HepG2 (cell line): ENCODE measurements around the gene ZNF226. TPM values are rescaled to one million over a fixed set of nuclear protein-coding genes. Genes with fewer than 3 reads are reported as not detected.

ENCODE experiments used
- GABPA ChIP-seq, 2 experiments: IDR thresholded peaks; 2 replicates each; pipeline ENCODE4 v1.6.1; 2011 to 2016; ENCODE audit warnings: low read depth in 2 of 2, low read length in 1 of 2, missing biosample characterization in 1 of 2, missing genetic modification characterization in 1 of 2
- HDAC1 ChIP-seq: sonication (generic); formaldehyde crosslinking; IDR thresholded peaks from 2 replicates; pipeline ENCODE4 v1.5.1; 2020; ENCODE audit warnings: mild to moderate bottlenecking, missing genetic modification reagents
- JUND ChIP-seq: sonication (generic); formaldehyde crosslinking; IDR thresholded peaks from 2 replicates; pipeline ENCODE4 v1.8.0; 2022; ENCODE audit warnings: mild to moderate bottlenecking, missing genetic modification reagents
- KDM2A ChIP-seq: sonication (generic); formaldehyde crosslinking; IDR thresholded peaks from 2 replicates; pipeline ENCODE4 v1.4.0; 2020; ENCODE audit warnings: low read depth, missing genetic modification reagents, borderline replicate concordance
- PHB2 ChIP-seq: fragments of 450-650 bp; IDR thresholded peaks from 2 replicates; pipeline ENCODE4 v1.6.1; 2018; ENCODE audit not compliant: partially characterized antibody
- PHF20 ChIP-seq: sonication (generic); formaldehyde crosslinking; IDR thresholded peaks from 2 replicates; pipeline ENCODE4 v1.5.0; 2020; ENCODE audit warnings: mild to moderate bottlenecking, missing genetic modification reagents
- SPEN ChIP-seq: sonication (generic); formaldehyde crosslinking; IDR thresholded peaks from 2 replicates; pipeline ENCODE4 v1.5.1; 2020; ENCODE audit warnings: low read depth, mild to moderate bottlenecking, missing genetic modification reagents
- SRSF1 ChIP-seq: fragments of 200-400 bp; formaldehyde crosslinking; optimal IDR thresholded peaks from 2 replicates; pipeline ENCODE3; 2017; ENCODE audit warnings: mild to moderate bottlenecking, low read depth, low read length, moderate library complexity
- ZNF317 ChIP-seq: sonication (generic); formaldehyde crosslinking; IDR thresholded peaks from 2 replicates; pipeline ENCODE4 v1.5.0; 2020; ENCODE audit warnings: mild to moderate bottlenecking, missing genetic modification reagents
- ZNF605 ChIP-seq: sonication (generic); formaldehyde crosslinking; IDR thresholded peaks from 2 replicates; pipeline ENCODE4 v1.8.0; 2022; ENCODE audit warnings: mild to moderate bottlenecking, missing genetic modification reagents
- ZNF773 ChIP-seq: sonication (generic); formaldehyde crosslinking; IDR thresholded peaks from 2 replicates; pipeline ENCODE4 v1.4.0; 2020; ENCODE audit warnings: missing genetic modification reagents, borderline replicate concordance
- ZSCAN25 ChIP-seq: sonication (generic); formaldehyde crosslinking; IDR thresholded peaks from 2 replicates; pipeline ENCODE4 v1.8.0; 2022; ENCODE audit warnings: mild to moderate bottlenecking, missing genetic modification reagents
- ZSCAN29 ChIP-seq: sonication (generic); formaldehyde crosslinking; conservative IDR thresholded peaks from 2 replicates; pipeline ENCODE4 v1.4.0; 2020; ENCODE audit warnings: mild to moderate bottlenecking, missing genetic modification reagents
- ZSCAN31 ChIP-seq: sonication (generic); formaldehyde crosslinking; IDR thresholded peaks from 2 replicates; pipeline ENCODE4 v1.5.0; 2020; ENCODE audit warnings: low read depth, mild to moderate bottlenecking, missing genetic modification reagents
- polyA plus RNA-seq, 8 experiments: library from polyadenylated mRNA; depleted of rRNA in 3 of 8; stranded (reverse) in 7 of 8; unstranded in 1 of 8; fragments of >200 nt; fragmentation: Illumina TruSeq in 4 of 8; extraction: Trizol in 4 of 8; gene quantifications; 2 replicates each; pipeline versions ENCODE4 v1.2.1 to v1.2.3, GENCODE V29; 2011 to 2016; ENCODE audit warnings: low read depth in 4 of 8, missing spikeins in 1 of 8, mixed read lengths in 1 of 8; ENCODE audit not compliant: insufficient read depth in 1 of 8
- total RNA-seq, 5 experiments: library from RNA; depleted of rRNA; stranded (reverse); fragments of >200 nt; fragmentation: Illumina TruSeq; extraction: Trizol; gene quantifications; 2 replicates each; pipeline ENCODE4 v1.2.3, GENCODE V29; 2016; ENCODE audit warnings: low read depth in 1 of 5
- TF ChIP-seq, protein P1 (sequence below): sonication (generic); formaldehyde crosslinking; conservative IDR thresholded peaks from 2 replicates; pipeline ENCODE4 v1.4.0; 2020; ENCODE audit warnings: mild to moderate bottlenecking, missing genetic modification reagents, moderate library complexity
- TF ChIP-seq, protein P2 (sequence below): IDR thresholded peaks from 2 replicates; pipeline ENCODE4 v1.6.1; 2018; ENCODE audit warnings: missing genetic modification reagents, mild to moderate bottlenecking, missing compliant biosample characterization
- TF ChIP-seq, protein P3 (sequence below), 2 experiments: sonication (generic) in 1 of 2; formaldehyde crosslinking in 1 of 2; IDR thresholded peaks; 2 replicates each; pipeline versions ENCODE4 v1.5.1 to v1.6.1; 2011 to 2020; ENCODE audit warnings: borderline replicate concordance in 1 of 2, low read depth in 1 of 2, low read length in 1 of 2, mild to moderate bottlenecking in 1 of 2, missing genetic modification reagents in 1 of 2, moderate library complexity in 1 of 2
- TF ChIP-seq, protein P4 (sequence below): IDR thresholded peaks from 2 replicates; pipeline ENCODE4 v1.6.1; 2016; ENCODE audit warnings: missing compliant biosample characterization, missing genetic modification reagents, borderline replicate concordance
- TF ChIP-seq, protein P5 (sequence below): sonication (generic); formaldehyde crosslinking; IDR thresholded peaks from 2 replicates; pipeline ENCODE4 v1.4.0; 2020; ENCODE audit warnings: missing genetic modification reagents

The ZNF226 gene
- total and polyA plus RNA-seq, 2 of the 13 experiments (the other 11 are each of a cell fraction or from before 2014, with no cell fraction given): 8.3 to 16.0 TPM

DNA sequence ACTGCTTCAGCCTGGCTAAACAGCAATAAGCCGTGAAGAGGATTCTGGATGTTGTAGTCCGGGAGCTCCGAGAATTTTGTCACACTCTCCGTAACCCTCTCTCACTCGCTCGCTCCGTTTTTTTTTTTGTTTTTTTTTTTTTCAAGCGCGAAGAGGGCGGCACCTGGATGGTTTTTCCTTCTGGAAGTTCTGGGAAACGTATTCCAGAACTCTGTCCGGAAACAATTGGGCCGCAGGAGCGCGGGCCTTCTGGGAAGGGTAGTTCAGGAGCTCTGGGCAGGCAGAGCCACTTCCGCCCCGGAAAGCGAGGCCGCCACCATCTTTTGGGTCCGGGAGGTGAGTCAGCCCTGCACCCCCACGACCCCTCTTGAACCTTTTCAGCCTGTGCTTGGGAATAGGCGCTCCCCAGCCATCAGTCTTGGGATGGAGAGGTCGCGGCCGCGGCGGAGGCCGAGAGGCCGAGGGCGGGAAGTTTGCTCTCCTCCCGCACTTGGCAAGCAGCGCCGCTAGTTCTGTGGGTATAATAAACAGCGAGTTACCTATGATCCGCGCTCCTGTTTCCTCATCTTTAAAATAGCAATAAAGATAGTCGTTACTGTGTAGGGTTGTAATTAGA is 47.5 kb downstream of the ZNF226 start, which contains the start of gene ZNF227 (continued):
- TF ChIP-seq, protein P1, sequence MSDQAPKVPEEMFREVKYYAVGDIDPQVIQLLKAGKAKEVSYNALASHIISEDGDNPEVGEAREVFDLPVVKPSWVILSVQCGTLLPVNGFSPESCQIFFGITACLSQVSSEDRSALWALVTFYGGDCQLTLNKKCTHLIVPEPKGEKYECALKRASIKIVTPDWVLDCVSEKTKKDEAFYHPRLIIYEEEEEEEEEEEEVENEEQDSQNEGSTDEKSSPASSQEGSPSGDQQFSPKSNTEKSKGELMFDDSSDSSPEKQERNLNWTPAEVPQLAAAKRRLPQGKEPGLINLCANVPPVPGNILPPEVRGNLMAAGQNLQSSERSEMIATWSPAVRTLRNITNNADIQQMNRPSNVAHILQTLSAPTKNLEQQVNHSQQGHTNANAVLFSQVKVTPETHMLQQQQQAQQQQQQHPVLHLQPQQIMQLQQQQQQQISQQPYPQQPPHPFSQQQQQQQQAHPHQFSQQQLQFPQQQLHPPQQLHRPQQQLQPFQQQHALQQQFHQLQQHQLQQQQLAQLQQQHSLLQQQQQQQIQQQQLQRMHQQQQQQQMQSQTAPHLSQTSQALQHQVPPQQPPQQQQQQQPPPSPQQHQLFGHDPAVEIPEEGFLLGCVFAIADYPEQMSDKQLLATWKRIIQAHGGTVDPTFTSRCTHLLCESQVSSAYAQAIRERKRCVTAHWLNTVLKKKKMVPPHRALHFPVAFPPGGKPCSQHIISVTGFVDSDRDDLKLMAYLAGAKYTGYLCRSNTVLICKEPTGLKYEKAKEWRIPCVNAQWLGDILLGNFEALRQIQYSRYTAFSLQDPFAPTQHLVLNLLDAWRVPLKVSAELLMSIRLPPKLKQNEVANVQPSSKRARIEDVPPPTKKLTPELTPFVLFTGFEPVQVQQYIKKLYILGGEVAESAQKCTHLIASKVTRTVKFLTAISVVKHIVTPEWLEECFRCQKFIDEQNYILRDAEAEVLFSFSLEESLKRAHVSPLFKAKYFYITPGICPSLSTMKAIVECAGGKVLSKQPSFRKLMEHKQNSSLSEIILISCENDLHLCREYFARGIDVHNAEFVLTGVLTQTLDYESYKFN (CRISPR knock-in tag): no peak
- TF ChIP-seq ZNF317 (CRISPR knock-in tag) (peak; percentile 61; the same call in 1 of the 2 replicates), PHB2 (no peak), ZSCAN31 (CRISPR knock-in tag) (0 out of 2 replicates have a peak, but pooled peaks have one; percentile 53), JUND (CRISPR knock-in tag) (peak; percentile 78), ZSCAN29 (CRISPR knock-in tag) (no peak), SRSF1 (peak; percentile 44), SPEN (CRISPR knock-in tag) (peak; percentile 82), ZNF605 (peak; percentile 79; the same call in 1 of the 2 replicates), GABPA (IDR thresholded peaks at IDR 0.05; ENCODE audit: low read depth, low read length) (peak; percentile 91), GABPA (CRISPR knock-in tag; IDR thresholded peaks at IDR 0.05; ENCODE audit: low read depth) (peak; percentile 99), KDM2A (CRISPR knock-in tag) (peak; percentile 69; the same call in 1 of the 2 replicates), ZNF773 (no peak), ZSCAN25 (CRISPR knock-in tag) (no peak), PHF20 (CRISPR knock-in tag) (peak; percentile 82), HDAC1 (CRISPR knock-in tag) (peak; percentile 62; the same call in 1 of the 2 replicates)
- TF ChIP-seq, protein P2, sequence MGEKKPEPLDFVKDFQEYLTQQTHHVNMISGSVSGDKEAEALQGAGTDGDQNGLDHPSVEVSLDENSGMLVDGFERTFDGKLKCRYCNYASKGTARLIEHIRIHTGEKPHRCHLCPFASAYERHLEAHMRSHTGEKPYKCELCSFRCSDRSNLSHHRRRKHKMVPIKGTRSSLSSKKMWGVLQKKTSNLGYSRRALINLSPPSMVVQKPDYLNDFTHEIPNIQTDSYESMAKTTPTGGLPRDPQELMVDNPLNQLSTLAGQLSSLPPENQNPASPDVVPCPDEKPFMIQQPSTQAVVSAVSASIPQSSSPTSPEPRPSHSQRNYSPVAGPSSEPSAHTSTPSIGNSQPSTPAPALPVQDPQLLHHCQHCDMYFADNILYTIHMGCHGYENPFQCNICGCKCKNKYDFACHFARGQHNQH (CRISPR knock-in tag): 0 out of 2 replicates have a peak, but pooled peaks have one; percentile 42
- TF ChIP-seq, protein P3, sequence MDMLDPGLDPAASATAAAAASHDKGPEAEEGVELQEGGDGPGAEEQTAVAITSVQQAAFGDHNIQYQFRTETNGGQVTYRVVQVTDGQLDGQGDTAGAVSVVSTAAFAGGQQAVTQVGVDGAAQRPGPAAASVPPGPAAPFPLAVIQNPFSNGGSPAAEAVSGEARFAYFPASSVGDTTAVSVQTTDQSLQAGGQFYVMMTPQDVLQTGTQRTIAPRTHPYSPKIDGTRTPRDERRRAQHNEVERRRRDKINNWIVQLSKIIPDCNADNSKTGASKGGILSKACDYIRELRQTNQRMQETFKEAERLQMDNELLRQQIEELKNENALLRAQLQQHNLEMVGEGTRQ (IDR thresholded peaks at IDR 0.05; ENCODE audit: low read depth, low read length): no peak
- TF ChIP-seq, protein P3 (CRISPR knock-in tag; IDR thresholded peaks at IDR 0.05; ENCODE audit: borderline replicate concordance): 0 out of 2 replicates have a peak, but pooled peaks have one; percentile 17
- TF ChIP-seq, protein P4, sequence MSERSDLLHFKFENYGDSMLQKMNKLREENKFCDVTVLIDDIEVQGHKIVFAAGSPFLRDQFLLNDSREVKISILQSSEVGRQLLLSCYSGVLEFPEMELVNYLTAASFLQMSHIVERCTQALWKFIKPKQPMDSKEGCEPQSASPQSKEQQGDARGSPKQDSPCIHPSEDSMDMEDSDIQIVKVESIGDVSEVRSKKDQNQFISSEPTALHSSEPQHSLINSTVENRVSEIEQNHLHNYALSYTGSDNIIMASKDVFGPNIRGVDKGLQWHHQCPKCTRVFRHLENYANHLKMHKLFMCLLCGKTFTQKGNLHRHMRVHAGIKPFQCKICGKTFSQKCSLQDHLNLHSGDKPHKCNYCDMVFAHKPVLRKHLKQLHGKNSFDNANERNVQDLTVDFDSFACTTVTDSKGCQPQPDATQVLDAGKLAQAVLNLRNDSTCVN (CRISPR knock-in tag): peak; percentile 98
- TF ChIP-seq, protein P5, sequence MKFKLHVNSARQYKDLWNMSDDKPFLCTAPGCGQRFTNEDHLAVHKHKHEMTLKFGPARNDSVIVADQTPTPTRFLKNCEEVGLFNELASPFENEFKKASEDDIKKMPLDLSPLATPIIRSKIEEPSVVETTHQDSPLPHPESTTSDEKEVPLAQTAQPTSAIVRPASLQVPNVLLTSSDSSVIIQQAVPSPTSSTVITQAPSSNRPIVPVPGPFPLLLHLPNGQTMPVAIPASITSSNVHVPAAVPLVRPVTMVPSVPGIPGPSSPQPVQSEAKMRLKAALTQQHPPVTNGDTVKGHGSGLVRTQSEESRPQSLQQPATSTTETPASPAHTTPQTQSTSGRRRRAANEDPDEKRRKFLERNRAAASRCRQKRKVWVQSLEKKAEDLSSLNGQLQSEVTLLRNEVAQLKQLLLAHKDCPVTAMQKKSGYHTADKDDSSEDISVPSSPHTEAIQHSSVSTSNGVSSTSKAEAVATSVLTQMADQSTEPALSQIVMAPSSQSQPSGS (CRISPR knock-in tag): peak; percentile 61; the same call in 1 of the 2 replicates
